Suppressor macrophage treated with lipopolysaccharide for 4 hours (primary cell): ENCODE results near the gene MUC20.
"Not testable (repeated sequence)": the region's sequence is repeated elsewhere in the genome, so short reads cannot be mapped to it uniquely, and the experiment has no call there.

Experiments
- DNase-seq: peaks from one replicate; pipeline ENCODE4 v3.0.0-alpha.2; 2020

MUC20 gene

DNA sequence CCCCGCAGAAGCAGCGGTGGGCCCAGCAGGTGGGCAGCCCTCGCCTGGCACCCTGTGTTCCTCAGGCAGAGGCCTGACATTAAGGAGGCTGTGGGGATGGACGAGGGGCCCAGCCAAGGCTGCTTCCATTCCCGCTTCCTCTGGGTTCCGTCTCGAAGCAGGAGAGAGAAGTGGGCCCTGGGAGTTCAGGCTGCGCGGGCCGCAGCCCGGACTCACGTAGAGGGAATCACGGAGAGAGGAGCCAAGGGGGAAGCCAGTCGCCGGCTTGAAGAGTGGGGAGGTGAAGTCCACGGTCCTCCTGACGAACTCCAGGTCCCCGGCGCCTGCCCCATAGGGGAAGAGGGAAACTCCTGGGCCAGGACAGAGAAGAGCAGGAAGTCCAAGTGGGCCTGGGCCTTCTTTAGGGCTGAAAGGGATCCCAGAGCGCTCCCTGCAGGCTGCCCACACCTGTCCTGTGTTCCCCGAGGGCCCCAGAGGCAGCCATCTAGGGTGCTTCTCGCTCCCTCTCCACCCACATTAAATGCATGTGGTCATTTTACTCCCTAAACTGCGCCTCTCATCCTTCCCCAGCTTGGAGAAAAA is 53.3 kb downstream of the MUC20 start:
- DNase-seq = no peak

DNA sequence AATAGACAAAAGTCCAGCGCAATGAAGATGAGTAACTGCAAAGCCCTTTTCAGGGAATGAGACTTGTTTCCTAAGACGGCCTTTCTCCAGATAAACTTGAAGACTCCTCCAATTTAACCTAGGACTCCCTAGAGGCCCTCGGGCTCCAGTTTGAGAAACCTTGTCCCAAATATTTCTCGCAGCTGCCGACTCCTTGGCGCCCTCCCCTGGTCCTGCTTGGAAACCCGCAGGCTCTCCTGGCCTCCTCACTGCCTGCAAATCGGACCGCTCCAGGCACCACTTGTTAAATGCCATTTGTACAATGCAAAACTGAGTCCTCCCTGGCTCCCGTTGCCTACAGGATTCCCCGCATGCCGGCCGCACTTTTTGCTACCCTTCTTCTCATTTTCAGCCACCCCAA is 54.1 kb downstream of the MUC20 start:
- DNase-seq = peak; percentile 54

DNA sequence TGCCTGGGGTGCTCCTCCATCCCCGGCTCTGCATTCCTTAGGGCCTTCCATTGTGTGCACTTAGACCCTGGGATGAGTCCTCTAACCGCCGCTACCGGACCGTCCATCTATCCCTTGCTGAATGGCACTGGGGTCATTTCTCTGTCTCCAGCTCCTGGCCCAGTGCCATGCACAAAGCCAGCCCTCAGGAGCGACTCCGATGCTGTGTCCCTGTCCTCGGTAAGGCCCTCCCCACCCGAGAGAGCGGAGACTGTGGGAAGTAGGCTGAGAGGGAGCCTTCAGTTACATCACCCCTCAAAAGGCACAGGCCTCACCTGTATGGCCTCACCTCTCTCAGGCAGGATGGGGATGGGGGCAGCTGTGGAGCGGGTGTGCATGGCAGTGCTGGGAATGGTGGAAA is 57.2 kb downstream of the MUC20 start:
- DNase-seq = no peak

DNA sequence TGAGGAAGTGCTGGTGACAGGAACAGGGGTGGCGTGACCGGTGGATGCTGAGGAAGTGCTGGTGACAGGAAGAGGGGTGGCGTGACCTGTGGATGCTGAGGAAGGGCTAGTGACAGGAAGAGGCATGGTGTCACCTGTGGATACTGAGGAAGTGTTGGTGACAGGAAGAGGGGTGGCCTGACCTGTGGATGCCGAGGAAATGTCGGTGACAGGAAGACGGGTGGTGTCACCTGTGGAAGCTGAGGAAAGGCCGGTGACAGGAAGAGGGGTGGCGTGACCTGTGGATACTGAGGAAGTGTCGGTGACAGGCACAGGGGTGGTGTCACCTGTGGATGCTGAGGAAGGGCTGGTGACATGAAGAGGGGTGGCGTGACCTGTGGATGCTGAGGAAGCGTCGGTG is 60.5 kb downstream of the MUC20 start:
- DNase-seq = not testable (repeated sequence)
